ENCODE results near the gene KRTAP13-4. TPM values are rescaled to one million over a fixed set of nuclear protein-coding genes. Genes with fewer than 3 reads are reported as not detected.

The KRTAP13-4 gene
- polyA plus RNA-seq, 1 of the 3 experiments (the other 2 are of a cell fraction): not detected

- ChIA-PET CTCF (no interaction called here), POLR2A (no interaction called here)
- no peak for DNase-seq
- Histone ChIP-seq H4K20me1 (ENCODE audit: insufficient read depth) (no peaks in the 10 kb centered on the region), H3K4me3 (ENCODE audit: low read depth in 2 of 2, low read length in 1 of 2) (no peak within 1 kb of the TSS), H3F3A (replicated peaks; ENCODE audit: insufficient read depth) (no peaks in the 10 kb centered on the region), H3K36me3 (replicated peaks in 1 of 2; ENCODE audit: control insufficient read depth in 1 of 2, insufficient read depth in 2 of 2, low read length in 1 of 2) (no peaks in the 10 kb centered on the region), H3K4me1 (ENCODE audit: control insufficient read depth in 1 of 2, insufficient read depth in 2 of 2, low read depth in 1 of 2, low read length in 1 of 2) (no peaks in the 10 kb centered on the region), H3K4me2 (no peak within 1 kb of the TSS), H3K79me2 (ENCODE audit: insufficient read depth) (no peaks in the 10 kb centered on the region), H3K27me3 (ENCODE audit: insufficient read depth) (peaks cover 5% of the 10 kb centered on the region; the same call in 1 of the 2 replicates), H3K9me2 (no peaks in the 10 kb centered on the region), H3K9me3 (no peaks in the 10 kb centered on the region), H2AFZ (ENCODE audit: low read depth) (no peak within 1 kb of the TSS), H3K9ac (no peak within 1 kb of the TSS), H3K27ac (ENCODE audit: low read depth in 2 of 2, low read length in 1 of 2) (no peak within 1 kb of the TSS)
- WGBS (ENCODE audit: low lambda C conversion rate): 27% methylated on average over 5 of the region's 5 CpGs
- TF ChIP-seq EZH2phosphoT487 (IDR thresholded peaks at IDR 0.05; ENCODE audit: borderline replicate concordance, low read depth): no peak
- TF ChIP-seq GABPA (IDR thresholded peaks at IDR 0.05; ENCODE audit: low read depth): no peak
- no peak for TF ChIP-seq FOXM1 (IDR thresholded peaks at IDR 0.05; ENCODE audit: low read depth)
Measured at GRCh38 chr21:30439975-30440374, 10.0 kb downstream of the KRTAP13-4 start, which contains the start of gene KRTAP15-1. Gene KRTAP15-1, plus strand, starts transcription at chr21:30440275. Its CDS starts 53 bp downstream, at chr21:30440328.

GRCh38 chr21:30443226-30443625 lies 13.2 kb downstream of the KRTAP13-4 start:
- H2AFZ ChIP-seq (ENCODE audit: low read depth): no peak overlapping the region
- no peak for DNase-seq
- no peaks in the 10 kb centered on the region for H3K79me2 ChIP-seq (ENCODE audit: insufficient read depth)
- no peaks in the 10 kb centered on the region for H4K20me1 ChIP-seq (ENCODE audit: insufficient read depth)
- CTCF ChIA-PET: interaction anchor here (1.2 to 1.5 kb wide), 3 partner anchors 10 to 60 kb away, joined by 3 to 5 read pairs (median 4); no protein-coding TSS in a partner anchor
- no peak overlapping the region for H3K4me2 ChIP-seq
- H3K9me2 ChIP-seq: no peaks in the 10 kb centered on the region
- H3F3A ChIP-seq (replicated peaks; ENCODE audit: insufficient read depth): no peaks in the 10 kb centered on the region
- H3K9ac ChIP-seq: no peak overlapping the region
- peaks cover 5% of the 10 kb centered on the region; the same call in 1 of the 2 replicates for H3K27me3 ChIP-seq (ENCODE audit: insufficient read depth)
- no peaks in the 10 kb centered on the region for H3K4me1 ChIP-seq (ENCODE audit: control insufficient read depth in 1 of 2, insufficient read depth in 2 of 2, low read depth in 1 of 2, low read length in 1 of 2)
- no peak overlapping the region for H3K27ac ChIP-seq (ENCODE audit: low read depth in 2 of 2, low read length in 1 of 2)
- H3K4me3 ChIP-seq (ENCODE audit: low read depth in 2 of 2, low read length in 1 of 2): no peak overlapping the region
- no peaks in the 10 kb centered on the region for H3K36me3 ChIP-seq (replicated peaks in 1 of 2; ENCODE audit: control insufficient read depth in 1 of 2, insufficient read depth in 2 of 2, low read length in 1 of 2)
- TF ChIP-seq MAX (IDR thresholded peaks at IDR 0.05; ENCODE audit: low read depth): no peak
- no peak for TF ChIP-seq JUND (IDR thresholded peaks at IDR 0.05)
- no peak for TF ChIP-seq ELF1 (IDR thresholded peaks at IDR 0.05)
- no peak for TF ChIP-seq CHD2 (IDR thresholded peaks at IDR 0.05; ENCODE audit: low read length, partially characterized antibody)
- no peak for TF ChIP-seq RFX5 (IDR thresholded peaks at IDR 0.05; ENCODE audit: low read length)
- TF ChIP-seq CTCF (IDR thresholded peaks at IDR 0.05): no peak
- no peak for TF ChIP-seq MEF2A (IDR thresholded peaks at IDR 0.05; ENCODE audit: borderline replicate concordance, low read depth)
- no peak for TF ChIP-seq REST (IDR thresholded peaks at IDR 0.05; ENCODE audit: low read depth, low read length)
- no peak for TF ChIP-seq USF1 (IDR thresholded peaks at IDR 0.05; ENCODE audit: borderline replicate concordance, low read depth)
- TF ChIP-seq TCF12 (IDR thresholded peaks at IDR 0.05): no peak
- no peak for TF ChIP-seq RAD21 (IDR thresholded peaks at IDR 0.05; ENCODE audit: low read length)
- no peak for TF ChIP-seq USF2 (IDR thresholded peaks at IDR 0.05; ENCODE audit: borderline replicate concordance, low read depth, low read length)
- H3K9me3 ChIP-seq: no peaks in the 10 kb centered on the region
- POLR2A ChIA-PET: no interaction called here
